ENCODE measurements around the gene INHA. TPM values are rescaled to one million over a fixed set of nuclear protein-coding genes. Genes with fewer than 3 reads are reported as not detected.

Gene INHA
- total RNA-seq, 1 donor from 2014 or later, result not detected

DNA sequence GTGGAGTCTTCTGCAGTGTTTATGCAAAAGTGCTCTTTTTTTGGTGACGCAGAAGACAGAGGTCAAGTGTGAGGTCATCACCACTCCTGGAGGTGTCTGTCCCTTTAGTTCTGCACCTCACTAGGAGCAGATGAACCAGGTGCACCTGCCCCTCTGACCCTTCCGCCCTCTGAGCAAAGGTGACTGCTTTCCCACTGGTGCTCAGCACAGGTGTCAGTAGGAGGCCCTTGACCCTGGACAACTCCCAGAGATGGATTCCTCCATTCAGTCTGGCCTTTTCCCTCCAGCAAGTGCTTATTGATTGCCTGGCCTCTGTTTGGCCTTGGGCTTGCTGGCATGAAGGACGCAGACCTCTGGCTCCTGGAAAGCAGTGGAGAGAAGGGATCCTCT is 46.6 kb downstream of the INHA start:
- Mint-ChIP-seq H3K4me3 (no peak overlapping the region), H3K27ac (no peak overlapping the region), H3K9me3 (no peaks in the 10 kb centered on the region), H3K27me3 (ENCODE audit: insufficient read depth) (peaks cover 7% of the 10 kb centered on the region), H3K4me1 (ENCODE audit: low read depth) (no peaks in the 10 kb centered on the region), H3K36me3 (ENCODE audit: low read depth) (peaks cover 8% of the 10 kb centered on the region)
- intact Hi-C loops (cut with micrococcal nuclease), result no loop called here
- DNase-seq (ENCODE audit: low spot score), result no peak

DNA sequence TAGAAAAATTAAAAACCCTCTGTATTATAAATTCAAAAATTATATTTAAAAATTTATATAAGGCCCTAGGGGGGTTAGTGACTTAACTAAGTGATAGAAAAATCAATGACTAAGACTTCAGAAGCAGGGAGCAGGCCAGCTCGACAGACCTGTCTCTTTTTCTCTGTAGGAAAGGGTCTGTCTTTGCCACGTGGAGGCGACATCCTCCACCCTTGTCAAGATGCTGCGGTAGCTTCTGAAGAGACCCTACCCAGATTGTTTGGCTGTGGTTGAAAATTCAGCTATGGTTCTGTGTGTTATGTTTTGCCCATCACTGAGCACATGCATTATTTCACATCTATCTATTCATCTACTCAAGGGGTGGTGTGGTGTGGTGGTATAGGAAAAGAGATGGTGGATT is 47.1 kb downstream of the INHA start:
- intact Hi-C loops (cut with micrococcal nuclease), result no loop called here
- Mint-ChIP-seq H3K36me3 (ENCODE audit: low read depth) (peaks cover 8% of the 10 kb centered on the region), H3K4me1 (ENCODE audit: low read depth) (no peaks in the 10 kb centered on the region), H3K27me3 (ENCODE audit: insufficient read depth) (peaks cover 7% of the 10 kb centered on the region), H3K4me3 (no peak overlapping the region), H3K27ac (no peak overlapping the region), H3K9me3 (no peaks in the 10 kb centered on the region)
- no peak for DNase-seq (ENCODE audit: low spot score)

DNA sequence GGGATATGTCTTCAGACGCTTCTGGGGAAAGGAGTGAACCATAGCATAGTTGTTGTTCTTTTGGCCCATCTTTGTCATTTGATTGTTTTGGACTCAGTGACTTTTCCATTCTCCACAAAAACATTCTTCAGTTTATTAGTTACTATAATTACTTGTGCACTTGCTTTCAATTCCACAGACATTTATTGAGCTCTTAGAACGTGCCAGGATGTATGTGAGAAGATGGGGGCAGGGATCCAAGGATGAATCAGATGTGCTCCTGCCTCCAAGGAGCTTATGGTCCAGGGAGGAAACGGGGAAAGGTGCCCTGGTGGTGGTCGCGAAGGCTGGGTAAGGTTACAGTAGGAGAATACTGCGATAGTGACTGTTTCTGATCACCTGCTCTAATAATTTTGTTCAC is 48.4 kb downstream of the INHA start:
- intact Hi-C loops (cut with micrococcal nuclease), result no loop called here
- H3K27me3 Mint-ChIP-seq (ENCODE audit: insufficient read depth), result peaks cover 16% of the 10 kb centered on the region
- no peaks in the 10 kb centered on the region for H3K9me3 Mint-ChIP-seq
- H3K36me3 Mint-ChIP-seq (ENCODE audit: low read depth), result no peaks in the 10 kb centered on the region
- DNase-seq (ENCODE audit: low spot score), result no peak
- H3K4me1 Mint-ChIP-seq (ENCODE audit: low read depth), result no peaks in the 10 kb centered on the region
- H3K4me3 Mint-ChIP-seq, result no peak overlapping the region
- no peak overlapping the region for H3K27ac Mint-ChIP-seq

DNA sequence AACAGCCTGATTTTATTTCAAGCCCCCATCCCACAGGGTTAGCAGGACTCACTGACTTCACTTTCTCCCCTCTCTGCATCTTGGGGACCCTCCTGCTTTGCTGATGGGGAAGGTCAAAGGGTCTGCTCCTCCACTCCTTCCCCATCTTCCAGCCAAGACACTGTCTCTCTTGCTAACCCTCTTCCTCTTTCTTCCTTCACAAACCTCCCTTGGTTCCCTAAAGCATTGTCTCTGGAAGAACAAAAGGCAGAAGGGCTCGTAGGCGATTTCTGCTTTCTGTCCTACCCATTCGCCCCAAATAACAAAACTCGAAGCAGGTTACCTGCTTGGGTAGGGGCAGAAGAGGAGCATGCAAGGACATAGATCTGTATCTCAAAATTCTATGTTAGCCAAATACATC is 49.8 kb downstream of the INHA start:
- Mint-ChIP-seq H3K36me3 (ENCODE audit: low read depth) (no peaks in the 10 kb centered on the region), H3K4me3 (no peak overlapping the region), H3K27ac (no peak overlapping the region), H3K4me1 (ENCODE audit: low read depth) (peaks cover 5% of the 10 kb centered on the region), H3K9me3 (no peaks in the 10 kb centered on the region), H3K27me3 (ENCODE audit: insufficient read depth) (peaks cover 28% of the 10 kb centered on the region)
- intact Hi-C loops (cut with micrococcal nuclease), result no loop called here
- no peak for DNase-seq (ENCODE audit: low spot score)

DNA sequence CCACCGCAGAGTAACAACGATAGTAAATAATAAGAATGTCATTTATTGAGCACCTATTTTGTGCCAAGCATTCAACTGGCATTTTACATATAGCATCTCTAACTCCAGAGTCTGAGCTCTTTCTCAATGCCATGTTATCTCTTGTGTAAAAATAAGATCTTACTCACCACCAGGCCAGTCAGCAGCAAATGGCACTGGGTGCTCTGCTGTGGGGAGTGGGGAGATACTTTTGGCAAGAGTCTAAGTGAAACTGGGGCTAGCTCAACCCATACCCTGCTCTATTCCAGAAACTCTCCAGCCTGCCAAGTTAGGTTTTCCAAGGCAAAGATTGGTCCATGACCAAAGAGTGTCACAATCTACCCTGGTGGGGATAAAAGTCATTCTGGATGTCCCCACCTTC is 50.4 kb downstream of the INHA start:
- Mint-ChIP-seq H3K36me3 (ENCODE audit: low read depth) (no peaks in the 10 kb centered on the region), H3K27ac (no peak overlapping the region)

DNA sequence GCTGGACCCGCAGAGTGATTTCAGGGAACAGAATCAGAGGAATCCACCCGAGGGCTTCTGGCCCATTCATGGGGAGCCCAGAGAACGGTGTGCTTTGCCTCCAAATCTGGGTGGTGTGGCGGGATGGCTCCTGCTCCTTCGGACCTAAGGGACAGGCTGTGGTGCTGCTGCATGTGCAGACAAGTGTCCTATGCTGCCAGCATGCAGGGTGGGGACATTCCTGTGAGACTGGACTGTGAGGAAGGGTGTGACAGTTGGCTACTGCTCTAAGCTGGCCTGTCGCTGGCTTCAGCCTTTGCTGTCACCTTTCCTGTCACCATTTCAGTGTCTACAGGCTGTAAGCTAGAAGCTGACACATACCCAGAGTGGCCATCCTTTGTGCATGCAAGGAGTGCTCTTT is 52.5 kb downstream of the INHA start:
- Mint-ChIP-seq H3K27ac (no peak overlapping the region), H3K4me1 (ENCODE audit: low read depth) (peaks cover 6% of the 10 kb centered on the region), H3K9me3 (no peaks in the 10 kb centered on the region), H3K27me3 (ENCODE audit: insufficient read depth) (peaks cover 38% of the 10 kb centered on the region), H3K4me3 (no peak overlapping the region), H3K36me3 (ENCODE audit: low read depth) (no peaks in the 10 kb centered on the region)
- DNase-seq (ENCODE audit: low spot score), result no peak
- intact Hi-C loops (cut with micrococcal nuclease), result no loop called here

More for the DNA sequence above, 50.4 kb downstream of the INHA start:
- Mint-ChIP-seq H3K4me1 (ENCODE audit: low read depth) (peaks cover 6% of the 10 kb centered on the region), H3K27me3 (ENCODE audit: insufficient read depth) (peaks cover 30% of the 10 kb centered on the region), H3K4me3 (no peak overlapping the region), H3K9me3 (no peaks in the 10 kb centered on the region)
- DNase-seq (ENCODE audit: low spot score), result no peak
- intact Hi-C loops (cut with micrococcal nuclease), result no loop called here

DNA sequence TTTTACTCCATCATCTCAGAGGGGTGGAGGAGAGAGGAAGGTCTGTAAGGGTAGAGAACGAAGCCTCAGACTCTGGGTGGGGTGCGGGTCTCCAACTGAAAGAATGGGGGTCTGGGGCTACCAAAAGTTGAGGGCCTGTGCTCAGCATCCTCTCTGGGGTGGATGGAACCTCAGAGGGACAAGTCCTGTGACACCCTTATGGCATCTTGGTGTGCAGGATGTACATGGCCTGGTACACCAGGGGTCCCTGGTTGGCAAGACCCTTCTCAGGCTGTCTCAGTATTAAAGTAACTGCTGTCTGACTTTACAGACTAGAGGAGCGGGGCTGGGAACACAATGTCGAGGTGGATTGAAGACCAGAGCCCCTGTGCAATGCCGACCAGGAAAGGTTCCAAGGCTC is 53.1 kb downstream of the INHA start:
- DNase-seq (ENCODE audit: low spot score), result no peak
- Mint-ChIP-seq H3K27ac (no peak overlapping the region), H3K4me1 (ENCODE audit: low read depth) (peaks cover 6% of the 10 kb centered on the region), H3K9me3 (no peaks in the 10 kb centered on the region), H3K4me3 (no peak overlapping the region), H3K27me3 (ENCODE audit: insufficient read depth) (peaks cover 38% of the 10 kb centered on the region), H3K36me3 (ENCODE audit: low read depth) (no peaks in the 10 kb centered on the region)
- intact Hi-C loops (cut with micrococcal nuclease), result no loop called here

Other genes starting within 250 kb of the INHA start
- gene RESP18, start 239.6 kb upstream of the INHA start, total RNA-seq, result not detected in 2 replicates
- 124 and 128 TPM in 2 replicates for gene DNPEP, start 184.4 kb upstream of the INHA start, total RNA-seq
- gene DES, start 153.9 kb upstream of the INHA start, total RNA-seq, result not detected in 2 replicates
- 0.13 TPM in 1 of 2 replicates, not detected in the other for gene SPEG, start 137.5 kb upstream of the INHA start, total RNA-seq
- gene GMPPA, start 73.4 kb upstream of the INHA start, total RNA-seq, result 41.3 and 50.3 TPM in 2 replicates
- 0.08 TPM in 1 of 2 replicates, not detected in the other for gene ASIC4, start 57.8 kb upstream of the INHA start, total RNA-seq
- 41.3 and 43.4 TPM in 2 replicates for gene CHPF, start 28.5 kb upstream of the INHA start, total RNA-seq
- 2.9 and 3.3 TPM in 2 replicates for gene TMEM198, start 28.3 kb upstream of the INHA start, total RNA-seq
- gene OBSL1, start 771 bp upstream of the INHA start, total RNA-seq, result 0.21 and 0.24 TPM in 2 replicates
- 38.0 and 38.9 TPM in 2 replicates for gene STK11IP, start 25.5 kb downstream of the INHA start, total RNA-seq
- gene SLC4A3, start 55.3 kb downstream of the INHA start, total RNA-seq, result 0.17 TPM in 1 of 2 replicates, not detected in the other